Endothelial cell of umbilical vein (primary cell): ENCODE measurements around the gene ATP1B3. TPM values are rescaled to one million over a fixed set of nuclear protein-coding genes. Genes with fewer than 3 reads are reported as not detected.
A peak's percentile ranks its signal among the peaks of the same experiment; 100 is the strongest.

Source experiments
- BruUV-seq: library from RNA; stranded (reverse); fragments of 400-500 nt; replicated peaks from 2 replicates; lab custom pipeline; 2021; lab: Mats Ljungman, UMichigan
- CTCF ChIA-PET: fragments of 300-600, 350-600 bp; sonication (Branson Sonifier 250); formaldehyde crosslinking; loops from one replicate; lab custom pipeline; 2021; ENCODE audit warnings: antibody characterized with exemption, inconsistent platforms; lab: Charles Lee
- POLR2A ChIA-PET: fragments of 300-600, 350-600 bp; sonication (Branson Sonifier 250); formaldehyde crosslinking; loops from one replicate; lab custom pipeline; 2021; ENCODE audit warnings: antibody characterized with exemption, inconsistent platforms; lab: Charles Lee
- DNase-seq: peaks from one replicate; pipeline ENCODE4 v3.0.0-alpha.2; 2011; ENCODE audit warnings: low read depth, low spot score
- FAIRE-seq: peaks from 2 replicates; lab custom pipeline; 2011; peaks lifted over from hg19 to GRCh38; lab: Jason Lieb, UNC
- H2AFZ ChIP-seq: 2 replicates; pipeline ENCODE4 v1.6.0; 2012; ENCODE audit warnings: low read depth, low read length, control low read depth, inconsistent platforms
- H3K27ac ChIP-seq: 2 replicates; pipeline ENCODE4 v1.5.1; 2011; ENCODE audit warnings: low read depth, mild to moderate bottlenecking, control low read depth, low read length, moderate library complexity; ENCODE audit not compliant: insufficient read depth
- H3K27me3 ChIP-seq, 2 experiments: 2 replicates each; pipeline versions ENCODE4 v1.6.0 to v1.6.1; 2011; ENCODE audit warnings: low read length in 2 of 2, mixed read lengths in 1 of 2; ENCODE audit not compliant: control insufficient read depth in 2 of 2, insufficient read depth in 2 of 2
- H3K36me3 ChIP-seq, 2 experiments: 2 replicates in 1 of 2; 3 replicates in 1 of 2; pipeline ENCODE4 v1.5.1; 2011; ENCODE audit warnings: low read length in 2 of 2, mild to moderate bottlenecking in 1 of 2, moderate library complexity in 1 of 2; ENCODE audit not compliant: control insufficient read depth in 2 of 2, insufficient read depth in 2 of 2; ENCODE audit errors: extremely low read depth in 1 of 2
- H3K4me1 ChIP-seq: 3 replicates; pipeline ENCODE4 v1.5.1; 2011; ENCODE audit warnings: mild to moderate bottlenecking, low read length; ENCODE audit not compliant: control insufficient read depth, insufficient read depth; ENCODE audit errors: extremely low read depth
- H3K4me2 ChIP-seq: 2 replicates; pipeline ENCODE4 v1.6.1; 2011; ENCODE audit warnings: low read length, control low read depth, mixed read lengths; ENCODE audit not compliant: insufficient read depth
- H3K4me3 ChIP-seq, 3 experiments: fragments of 200-600 bp in 1 of 3; sonication (generic), shearing (Covaris generic) in 1 of 3; replicated peaks in 1 of 3; 2 replicates each; pipeline ENCODE4 v1.5.1; 2011 to 2016; ENCODE audit warnings: control low read depth in 3 of 3, low read length in 3 of 3, mild to moderate bottlenecking in 2 of 3, inconsistent platforms in 1 of 3, low read depth in 1 of 3, moderate library complexity in 1 of 3; ENCODE audit not compliant: insufficient read depth in 1 of 3
- H3K79me2 ChIP-seq: 2 replicates; pipeline ENCODE4 v1.6.0; 2012; ENCODE audit warnings: low read length, inconsistent platforms; ENCODE audit not compliant: control insufficient read depth, insufficient read depth
- H3K9ac ChIP-seq: replicated peaks from 2 replicates; pipeline ENCODE3; 2011; ENCODE audit warnings: low read length, control low read depth; ENCODE audit not compliant: insufficient read depth; ENCODE audit errors: extremely low read depth
- H3K9me1 ChIP-seq: replicated peaks from 3 replicates; pipeline ENCODE4 v1.6.0; 2011; ENCODE audit warnings: mild to moderate bottlenecking, low read length; ENCODE audit not compliant: control insufficient read depth, insufficient read depth; ENCODE audit errors: extremely low read depth
- H3K9me3 ChIP-seq: replicated peaks from 2 replicates; pipeline ENCODE4 v1.5.1; 2012; ENCODE audit warnings: low read length, inconsistent platforms; ENCODE audit not compliant: control insufficient read depth, insufficient read depth
- H4K20me1 ChIP-seq: replicated peaks from 2 replicates; pipeline ENCODE3; 2011; ENCODE audit warnings: mild to moderate bottlenecking, low read length; ENCODE audit not compliant: control insufficient read depth, insufficient read depth; ENCODE audit errors: extremely low read depth
- EZH2 ChIP-seq: IDR thresholded peaks from 2 replicates; pipeline ENCODE4 v1.6.1; 2012; ENCODE audit warnings: borderline replicate concordance, low read depth, mild to moderate bottlenecking, moderate library complexity, low read length, inconsistent platforms; ENCODE audit not compliant: severe bottlenecking
- FOS ChIP-seq: IDR thresholded peaks from 2 replicates; pipeline ENCODE4 v1.6.1; 2011; ENCODE audit warnings: mild to moderate bottlenecking, low read length, moderate library complexity, borderline replicate concordance; ENCODE audit not compliant: insufficient read depth
- GATA2 ChIP-seq: IDR thresholded peaks from 2 replicates; pipeline ENCODE4 v1.7.0; 2011; ENCODE audit warnings: low read depth, mild to moderate bottlenecking, moderate library complexity, mixed read lengths, low read length; ENCODE audit not compliant: insufficient read length, insufficient read depth
- JUN ChIP-seq: IDR thresholded peaks from 2 replicates; pipeline ENCODE4 v1.6.1; 2011; ENCODE audit warnings: borderline replicate concordance, low read depth; ENCODE audit not compliant: insufficient read length, insufficient read depth
- MYC ChIP-seq: IDR thresholded peaks from one replicate; pipeline ENCODE4 v1.6.1; 2011; ENCODE audit warnings: mild to moderate bottlenecking, low read depth, low read length
- POLR2A ChIP-seq: IDR thresholded peaks from 2 replicates; pipeline ENCODE4 v1.6.1; 2012; ENCODE audit warnings: low read depth, mild to moderate bottlenecking, control low read depth, low read length
- POLR2AphosphoS5 ChIP-seq: IDR thresholded peaks from 2 replicates; pipeline ENCODE4 v1.6.1; 2012; ENCODE audit warnings: low read depth, mild to moderate bottlenecking, control low read depth, low read length, moderate library complexity; ENCODE audit not compliant: insufficient read depth
- dilution Hi-C: fragments of 300-500 bp; cut with MboI; formaldehyde crosslinking; loops from one replicate; pipeline ENCODE4 v1.15.0; 2019; ENCODE audit warnings: low sequenced_read_pairs; ENCODE audit not compliant: extremely low pct_ligation_motif_present
- intact Hi-C: fragments of 100-400 bp; cut with micrococcal nuclease; formaldehyde crosslinking; loops from one replicate; pipeline ENCODE4 v1.10.0; 2022
- polyA plus RNA-seq, 4 experiments: library from polyadenylated mRNA; depleted of rRNA in 3 of 4; stranded (reverse) in 3 of 4; unstranded in 1 of 4; fragments of >200 nt; gene quantifications; 2 replicates each; pipeline versions ENCODE4 v1.2.1 to v1.2.3, GENCODE V29; 2011 to 2012; ENCODE audit warnings: missing spikeins in 1 of 4
- total RNA-seq: library from RNA; stranded (reverse); gene quantifications from 2 replicates; pipeline ENCODE4 v1.2.3, GENCODE V29; 2021
- TF ChIP-seq, protein P1 (sequence below), 2 donors: IDR thresholded peaks; 1 replicate in 1 of 2; 2 replicates in 1 of 2; pipeline ENCODE4 v1.5.1; 2011; ENCODE audit warnings: low read length in 2 of 2, mild to moderate bottlenecking in 2 of 2, moderate library complexity in 2 of 2, control low read depth in 1 of 2, inconsistent platforms in 1 of 2, low read depth in 1 of 2; ENCODE audit not compliant: insufficient read depth in 1 of 2; ENCODE audit errors: extremely low read depth in 1 of 2
- TF ChIP-seq, protein P2 (sequence below): IDR thresholded peaks from 2 replicates; pipeline ENCODE4 v1.6.1; 2011; ENCODE audit not compliant: insufficient read depth, insufficient read length

ATP1B3 gene
- total and polyA plus RNA-seq, 2 donors (not counting 3 experiments of a cell fraction or from before 2014, with no cell fraction given) = 227 to 279 TPM

DNA sequence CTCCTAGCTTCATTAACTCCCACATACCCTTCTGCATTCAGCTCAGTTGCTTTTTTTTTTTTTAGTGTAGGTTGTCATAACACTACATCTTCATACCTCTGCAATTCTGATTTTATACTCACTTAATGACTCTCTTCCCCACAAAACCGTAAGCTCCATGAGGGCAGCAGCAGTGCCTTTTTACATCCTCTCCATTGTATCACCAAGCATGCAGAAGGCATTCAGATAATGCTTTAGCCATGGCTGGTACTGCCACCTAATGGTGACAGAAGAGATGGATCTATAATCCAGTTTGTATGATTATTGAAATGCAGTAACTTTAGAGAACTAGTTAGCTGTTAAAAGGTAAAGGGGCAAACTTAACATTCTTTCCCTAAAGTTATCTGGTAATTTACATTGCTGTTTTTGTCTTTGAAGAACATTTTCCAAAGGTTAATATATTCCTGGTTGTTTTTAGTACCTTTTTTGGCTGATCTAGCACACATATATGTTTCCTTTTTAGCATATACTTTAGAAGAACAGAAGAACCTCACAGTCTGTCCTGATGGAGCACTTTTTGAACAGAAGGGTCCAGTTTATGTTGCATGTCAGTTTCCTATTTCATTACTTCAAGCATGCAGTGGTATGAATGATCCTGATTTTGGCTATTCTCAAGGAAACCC is 36.8 kb downstream of the ATP1B3 start:
- dilution Hi-C loops = no loop called here
- H3K27me3 ChIP-seq = no peaks in the 10 kb centered on the region
- DNase-seq (peak; percentile 71), FAIRE-seq (peak; percentile 83)
- no peak overlapping the region for H3K9ac ChIP-seq
- intact Hi-C loops = loop anchor here (1.0 to 5.0 kb wide), 5 partner anchors 131 to 451 kb away; partner anchors contain the start of gene RNF7
- H2AFZ ChIP-seq = no peak overlapping the region
- H3K4me3 ChIP-seq = no peak overlapping the region
- H3K79me2 ChIP-seq = no peaks in the 10 kb centered on the region
- ChIA-PET POLR2A (interaction anchor here (0.6 kb wide), 1 partner anchor 16 kb away, joined by 4 read pairs; no protein-coding TSS in a partner anchor), CTCF (interaction anchor here (0.6 to 3.4 kb wide), 39 partner anchors 9 to 456 kb away, joined by 3 to 48 read pairs (median 4); partner anchors contain the start of genes ATP1B3 and RNF7)
- no peak overlapping the region for H3K4me2 ChIP-seq
- no TSS peak for BruUV-seq
- H4K20me1 ChIP-seq = no peaks in the 10 kb centered on the region
- no peaks in the 10 kb centered on the region for H3K4me1 ChIP-seq
- peaks cover 13 to 17% of the 10 kb centered on the region in 2 experiments for H3K36me3 ChIP-seq
- H3K27ac ChIP-seq = no peak overlapping the region
- TF ChIP-seq, protein P1, sequence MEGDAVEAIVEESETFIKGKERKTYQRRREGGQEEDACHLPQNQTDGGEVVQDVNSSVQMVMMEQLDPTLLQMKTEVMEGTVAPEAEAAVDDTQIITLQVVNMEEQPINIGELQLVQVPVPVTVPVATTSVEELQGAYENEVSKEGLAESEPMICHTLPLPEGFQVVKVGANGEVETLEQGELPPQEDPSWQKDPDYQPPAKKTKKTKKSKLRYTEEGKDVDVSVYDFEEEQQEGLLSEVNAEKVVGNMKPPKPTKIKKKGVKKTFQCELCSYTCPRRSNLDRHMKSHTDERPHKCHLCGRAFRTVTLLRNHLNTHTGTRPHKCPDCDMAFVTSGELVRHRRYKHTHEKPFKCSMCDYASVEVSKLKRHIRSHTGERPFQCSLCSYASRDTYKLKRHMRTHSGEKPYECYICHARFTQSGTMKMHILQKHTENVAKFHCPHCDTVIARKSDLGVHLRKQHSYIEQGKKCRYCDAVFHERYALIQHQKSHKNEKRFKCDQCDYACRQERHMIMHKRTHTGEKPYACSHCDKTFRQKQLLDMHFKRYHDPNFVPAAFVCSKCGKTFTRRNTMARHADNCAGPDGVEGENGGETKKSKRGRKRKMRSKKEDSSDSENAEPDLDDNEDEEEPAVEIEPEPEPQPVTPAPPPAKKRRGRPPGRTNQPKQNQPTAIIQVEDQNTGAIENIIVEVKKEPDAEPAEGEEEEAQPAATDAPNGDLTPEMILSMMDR (IDR thresholded peaks at IDR 0.05; ENCODE audit: extremely low read depth in 1 of 2, insufficient read depth in 1 of 2, low read depth in 1 of 2, low read length in 2 of 2) = peak; percentile 54 to 56
- no peak for TF ChIP-seq EZH2
- H3K9me1 ChIP-seq = no peaks in the 10 kb centered on the region
- no peaks in the 10 kb centered on the region for H3K9me3 ChIP-seq

GRCh38 chr3:141914311-141914710 is 37.9 kb downstream of the ATP1B3 start:
- ChIA-PET CTCF (interaction anchor here (0.5 to 3.4 kb wide), 10 partner anchors 9 to 336 kb away, joined by 3 to 48 read pairs (median 6); partner anchors contain the start of genes ATP1B3 and RNF7), POLR2A (no interaction called here)
- Histone ChIP-seq H2AFZ (no peak overlapping the region), H3K9me1 (no peaks in the 10 kb centered on the region), H3K4me2 (no peak overlapping the region), H3K9me3 (no peaks in the 10 kb centered on the region), H3K79me2 (no peaks in the 10 kb centered on the region), H3K27me3 (no peaks in the 10 kb centered on the region), H3K4me3 (no peak overlapping the region), H3K9ac (no peak overlapping the region), H3K4me1 (no peaks in the 10 kb centered on the region), H4K20me1 (no peaks in the 10 kb centered on the region), H3K36me3 (peaks cover 11 to 12% of the 10 kb centered on the region in 2 experiments), H3K27ac (no peak overlapping the region)
- FAIRE-seq (no peak), DNase-seq (no peak)
- BruUV-seq = no TSS peak
- dilution Hi-C loops (no loop called here), intact Hi-C loops (loop anchor here (5.0 kb wide), 1 partner anchor 452 kb away; no protein-coding TSS in a partner anchor)
- no peak for TF ChIP-seq POLR2AphosphoS5
- TF ChIP-seq, protein P1 (IDR thresholded peaks at IDR 0.05; ENCODE audit: extremely low read depth in 1 of 2, insufficient read depth in 1 of 2, low read depth in 1 of 2, low read length in 2 of 2) = no peak
- TF ChIP-seq, protein P2, sequence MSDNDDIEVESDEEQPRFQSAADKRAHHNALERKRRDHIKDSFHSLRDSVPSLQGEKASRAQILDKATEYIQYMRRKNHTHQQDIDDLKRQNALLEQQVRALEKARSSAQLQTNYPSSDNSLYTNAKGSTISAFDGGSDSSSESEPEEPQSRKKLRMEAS = no peak
- TF ChIP-seq FOS = no peak
- TF ChIP-seq MYC = no peak
- TF ChIP-seq GATA2 = no peak
- no peak for TF ChIP-seq JUN
- no peak for TF ChIP-seq POLR2A
- no peak for TF ChIP-seq EZH2
